Endothelial cell of umbilical vein (primary cell): Measurements from ENCODE around the gene POLR2F. TPM values are rescaled to one million over a fixed set of nuclear protein-coding genes. Genes with fewer than 3 reads are reported as not detected.

Experiments used
- BruUV-seq: library from RNA; stranded (reverse); fragments of 400-500 nt; replicated peaks from 2 replicates; lab custom pipeline; 2021; lab: Mats Ljungman, UMichigan
- CTCF ChIA-PET: fragments of 300-600, 350-600 bp; sonication (Branson Sonifier 250); formaldehyde crosslinking; loops from one replicate; lab custom pipeline; 2021; ENCODE audit warnings: antibody characterized with exemption, inconsistent platforms; lab: Charles Lee
- POLR2A ChIA-PET: fragments of 300-600, 350-600 bp; sonication (Branson Sonifier 250); formaldehyde crosslinking; loops from one replicate; lab custom pipeline; 2021; ENCODE audit warnings: antibody characterized with exemption, inconsistent platforms; lab: Charles Lee
- DNase-seq: peaks from one replicate; pipeline ENCODE4 v3.0.0-alpha.2; 2011; ENCODE audit warnings: low read depth, low spot score
- FAIRE-seq: peaks from 2 replicates; lab custom pipeline; 2011; peaks lifted over from hg19 to GRCh38; lab: Jason Lieb, UNC
- H2AFZ ChIP-seq: 2 replicates; pipeline ENCODE4 v1.6.0; 2012; ENCODE audit warnings: low read depth, low read length, control low read depth, inconsistent platforms
- H3K27ac ChIP-seq: 2 replicates; pipeline ENCODE4 v1.5.1; 2011; ENCODE audit warnings: low read depth, mild to moderate bottlenecking, control low read depth, low read length, moderate library complexity; ENCODE audit not compliant: insufficient read depth
- H3K27me3 ChIP-seq, 2 experiments: 2 replicates each; pipeline versions ENCODE4 v1.6.0 to v1.6.1; 2011; ENCODE audit warnings: low read length in 2 of 2, mixed read lengths in 1 of 2; ENCODE audit not compliant: control insufficient read depth in 2 of 2, insufficient read depth in 2 of 2
- H3K36me3 ChIP-seq, 2 experiments: 2 replicates in 1 of 2; 3 replicates in 1 of 2; pipeline ENCODE4 v1.5.1; 2011; ENCODE audit warnings: low read length in 2 of 2, mild to moderate bottlenecking in 1 of 2, moderate library complexity in 1 of 2; ENCODE audit not compliant: control insufficient read depth in 2 of 2, insufficient read depth in 2 of 2; ENCODE audit errors: extremely low read depth in 1 of 2
- H3K4me1 ChIP-seq: 3 replicates; pipeline ENCODE4 v1.5.1; 2011; ENCODE audit warnings: mild to moderate bottlenecking, low read length; ENCODE audit not compliant: control insufficient read depth, insufficient read depth; ENCODE audit errors: extremely low read depth
- H3K4me2 ChIP-seq: 2 replicates; pipeline ENCODE4 v1.6.1; 2011; ENCODE audit warnings: low read length, control low read depth, mixed read lengths; ENCODE audit not compliant: insufficient read depth
- H3K4me3 ChIP-seq, 3 experiments: fragments of 200-600 bp in 1 of 3; sonication (generic), shearing (Covaris generic) in 1 of 3; replicated peaks in 1 of 3; 2 replicates each; pipeline ENCODE4 v1.5.1; 2011 to 2016; ENCODE audit warnings: control low read depth in 3 of 3, low read length in 3 of 3, mild to moderate bottlenecking in 2 of 3, inconsistent platforms in 1 of 3, low read depth in 1 of 3, moderate library complexity in 1 of 3; ENCODE audit not compliant: insufficient read depth in 1 of 3
- H3K79me2 ChIP-seq: 2 replicates; pipeline ENCODE4 v1.6.0; 2012; ENCODE audit warnings: low read length, inconsistent platforms; ENCODE audit not compliant: control insufficient read depth, insufficient read depth
- H3K9ac ChIP-seq: replicated peaks from 2 replicates; pipeline ENCODE3; 2011; ENCODE audit warnings: low read length, control low read depth; ENCODE audit not compliant: insufficient read depth; ENCODE audit errors: extremely low read depth
- H3K9me1 ChIP-seq: replicated peaks from 3 replicates; pipeline ENCODE4 v1.6.0; 2011; ENCODE audit warnings: mild to moderate bottlenecking, low read length; ENCODE audit not compliant: control insufficient read depth, insufficient read depth; ENCODE audit errors: extremely low read depth
- H3K9me3 ChIP-seq: replicated peaks from 2 replicates; pipeline ENCODE4 v1.5.1; 2012; ENCODE audit warnings: low read length, inconsistent platforms; ENCODE audit not compliant: control insufficient read depth, insufficient read depth
- H4K20me1 ChIP-seq: replicated peaks from 2 replicates; pipeline ENCODE3; 2011; ENCODE audit warnings: mild to moderate bottlenecking, low read length; ENCODE audit not compliant: control insufficient read depth, insufficient read depth; ENCODE audit errors: extremely low read depth
- CTCF ChIP-seq, 2 donors: IDR thresholded peaks; 1 replicate in 1 of 2; 2 replicates in 1 of 2; pipeline ENCODE4 v1.5.1; 2011; ENCODE audit warnings: low read length in 2 of 2, mild to moderate bottlenecking in 2 of 2, moderate library complexity in 2 of 2, control low read depth in 1 of 2, inconsistent platforms in 1 of 2, low read depth in 1 of 2; ENCODE audit not compliant: insufficient read depth in 1 of 2; ENCODE audit errors: extremely low read depth in 1 of 2
- EZH2 ChIP-seq: IDR thresholded peaks from 2 replicates; pipeline ENCODE4 v1.6.1; 2012; ENCODE audit warnings: borderline replicate concordance, low read depth, mild to moderate bottlenecking, moderate library complexity, low read length, inconsistent platforms; ENCODE audit not compliant: severe bottlenecking
- FOS ChIP-seq: IDR thresholded peaks from 2 replicates; pipeline ENCODE4 v1.6.1; 2011; ENCODE audit warnings: mild to moderate bottlenecking, low read length, moderate library complexity, borderline replicate concordance; ENCODE audit not compliant: insufficient read depth
- GATA2 ChIP-seq: IDR thresholded peaks from 2 replicates; pipeline ENCODE4 v1.7.0; 2011; ENCODE audit warnings: low read depth, mild to moderate bottlenecking, moderate library complexity, mixed read lengths, low read length; ENCODE audit not compliant: insufficient read length, insufficient read depth
- JUN ChIP-seq: IDR thresholded peaks from 2 replicates; pipeline ENCODE4 v1.6.1; 2011; ENCODE audit warnings: borderline replicate concordance, low read depth; ENCODE audit not compliant: insufficient read length, insufficient read depth
- MAX ChIP-seq: IDR thresholded peaks from 2 replicates; pipeline ENCODE4 v1.6.1; 2011; ENCODE audit not compliant: insufficient read depth, insufficient read length
- MYC ChIP-seq: IDR thresholded peaks from one replicate; pipeline ENCODE4 v1.6.1; 2011; ENCODE audit warnings: mild to moderate bottlenecking, low read depth, low read length
- POLR2A ChIP-seq: IDR thresholded peaks from 2 replicates; pipeline ENCODE4 v1.6.1; 2012; ENCODE audit warnings: low read depth, mild to moderate bottlenecking, control low read depth, low read length
- POLR2AphosphoS5 ChIP-seq: IDR thresholded peaks from 2 replicates; pipeline ENCODE4 v1.6.1; 2012; ENCODE audit warnings: low read depth, mild to moderate bottlenecking, control low read depth, low read length, moderate library complexity; ENCODE audit not compliant: insufficient read depth
- dilution Hi-C: fragments of 300-500 bp; cut with MboI; formaldehyde crosslinking; loops from one replicate; pipeline ENCODE4 v1.15.0; 2019; ENCODE audit warnings: low sequenced_read_pairs; ENCODE audit not compliant: extremely low pct_ligation_motif_present
- intact Hi-C: fragments of 100-400 bp; cut with micrococcal nuclease; formaldehyde crosslinking; loops from one replicate; pipeline ENCODE4 v1.10.0; 2022
- polyA plus RNA-seq, 4 experiments: library from polyadenylated mRNA; depleted of rRNA in 3 of 4; stranded (reverse) in 3 of 4; unstranded in 1 of 4; fragments of >200 nt; gene quantifications; 2 replicates each; pipeline versions ENCODE4 v1.2.1 to v1.2.3, GENCODE V29; 2011 to 2012; ENCODE audit warnings: missing spikeins in 1 of 4
- total RNA-seq: library from RNA; stranded (reverse); gene quantifications from 2 replicates; pipeline ENCODE4 v1.2.3, GENCODE V29; 2021

The POLR2F gene
- total and polyA plus RNA-seq, 2 donors (not counting 3 experiments of a cell fraction or from before 2014, with no cell fraction given), result 106 to 112 TPM

- intact Hi-C loops, result no loop called here
- no peak overlapping the region for H3K4me3 ChIP-seq
- no peaks in the 10 kb centered on the region for H3K9me3 ChIP-seq
- TF ChIP-seq MAX (no peak), POLR2A (no peak), EZH2 (no peak), CTCF (IDR thresholded peaks at IDR 0.05; ENCODE audit: extremely low read depth in 1 of 2, insufficient read depth in 1 of 2, low read depth in 1 of 2, low read length in 2 of 2) (no peak), GATA2 (no peak), MYC (no peak), JUN (no peak), POLR2AphosphoS5 (no peak), FOS (no peak)
- ChIA-PET CTCF (interaction anchor here (1.2 to 1.6 kb wide), 2 partner anchors 46 to 101 kb away, joined by 3 to 4 read pairs; no protein-coding TSS in a partner anchor), POLR2A (interaction anchor here (0.7 kb wide), 1 partner anchor 23 kb away, joined by 6 read pairs; no protein-coding TSS in a partner anchor)
- H3K9ac ChIP-seq, result no peak overlapping the region
- H3K4me1 ChIP-seq, result no peaks in the 10 kb centered on the region
- FAIRE-seq (no peak), DNase-seq (no peak)
- H3K4me2 ChIP-seq, result no peak overlapping the region
- H4K20me1 ChIP-seq, result no peaks in the 10 kb centered on the region
- no peaks in the 10 kb centered on the region for H3K79me2 ChIP-seq
- H3K27ac ChIP-seq, result no peak overlapping the region
- H3K27me3 ChIP-seq, result no peaks in the 10 kb centered on the region
- H3K9me1 ChIP-seq, result no peaks in the 10 kb centered on the region
- peaks cover 2 to 31% of the 10 kb centered on the region in 2 experiments for H3K36me3 ChIP-seq
- no peak overlapping the region for H2AFZ ChIP-seq
- dilution Hi-C loops, result no loop called here
- no TSS peak for BruUV-seq
These were observed 34.8 kb upstream of the POLR2F start for GRCh38 chr22:37918580-37919270.
